CD4-positive, alpha-beta memory T cell (primary cell): ENCODE data around the gene MSH2. TPM values are rescaled to one million over a fixed set of nuclear protein-coding genes. Genes with fewer than 3 reads are reported as not detected.
"Not testable (repeated sequence)": the region's sequence is repeated elsewhere in the genome, so short reads cannot be mapped to it uniquely, and the experiment has no call there.

Experiments
- CTCF ChIA-PET: fragments of 350-600 bp; sonication (Branson Sonifier 250); formaldehyde crosslinking; loops from one replicate; lab custom pipeline; 2021; ENCODE audit warnings: inconsistent platforms; ENCODE audit not compliant: partially characterized antibody; lab: Charles Lee
- POLR2A ChIA-PET: fragments of 350-600 bp; sonication (Branson Sonifier 250); formaldehyde crosslinking; loops from one replicate; lab custom pipeline; 2021; ENCODE audit not compliant: partially characterized antibody; lab: Charles Lee
- DNase-seq, 5 donors: peaks; one replicate each; pipeline versions ENCODE4 v3.0.0 to v3.0.0-alpha.2; 2020 to 2022; ENCODE audit warnings: mixed read lengths in 1 of 5
- H3K27ac ChIP-seq: one replicate; pipeline ENCODE4 v1.7.0; 2013; ENCODE audit warnings: low read depth, low read length
- H3K27me3 ChIP-seq: 2 replicates; pipeline ENCODE4 v1.7.0; 2013; ENCODE audit warnings: mild to moderate bottlenecking, low read length, moderate library complexity; ENCODE audit not compliant: insufficient read depth
- H3K36me3 ChIP-seq: 2 replicates; pipeline ENCODE4 v1.7.0; 2013; ENCODE audit warnings: mild to moderate bottlenecking, low read length, moderate library complexity; ENCODE audit not compliant: insufficient read depth
- H3K4me1 ChIP-seq: 2 replicates; pipeline ENCODE4 v1.7.0; 2013; ENCODE audit warnings: mild to moderate bottlenecking, low read length, moderate library complexity; ENCODE audit not compliant: insufficient read depth
- H3K4me3 ChIP-seq, 2 donors: one replicate each; pipeline ENCODE4 v1.7.0; 2013; ENCODE audit warnings: low read length in 2 of 2, mild to moderate bottlenecking in 1 of 2
- H3K9me3 ChIP-seq, 2 donors: one replicate each; pipeline ENCODE4 v1.7.0; 2013; ENCODE audit warnings: low read length in 2 of 2, control low read depth in 1 of 2; ENCODE audit not compliant: control insufficient read depth in 1 of 2
- H3K27ac Mint-ChIP-seq, 7 donors: one replicate each; pipeline ENCODE4 v1.8.0; 2020 to 2021; ENCODE audit warnings: mixed read lengths in 7 of 7, mild to moderate bottlenecking in 6 of 7, inconsistent platforms in 3 of 7, moderate library complexity in 3 of 7
- H3K27me3 Mint-ChIP-seq, 2 donors: one replicate each; pipeline ENCODE4 v1.8.0; 2020 to 2021; ENCODE audit warnings: mixed read lengths in 2 of 2
- H3K36me3 Mint-ChIP-seq, 2 donors: one replicate each; pipeline ENCODE4 v1.8.0; 2020 to 2021; ENCODE audit warnings: mixed read lengths in 2 of 2, inconsistent platforms in 1 of 2, mild to moderate bottlenecking in 1 of 2
- H3K4me1 Mint-ChIP-seq, 4 donors: one replicate each; pipeline ENCODE4 v1.8.0; 2020 to 2021; ENCODE audit warnings: mixed read lengths in 4 of 4, mild to moderate bottlenecking in 1 of 4
- H3K4me3 Mint-ChIP-seq, 8 donors: one replicate each; pipeline ENCODE4 v1.8.0; 2020 to 2021; ENCODE audit warnings: mixed read lengths in 8 of 8, mild to moderate bottlenecking in 7 of 8, moderate library complexity in 6 of 8, inconsistent platforms in 3 of 8
- H3K9me3 Mint-ChIP-seq, 8 donors: one replicate each; pipeline ENCODE4 v1.8.0; 2020 to 2021; ENCODE audit warnings: mixed read lengths in 8 of 8, mild to moderate bottlenecking in 5 of 8, inconsistent platforms in 3 of 8, moderate library complexity in 1 of 8
- intact Hi-C: fragments of 100-400 bp; cut with micrococcal nuclease; formaldehyde crosslinking; loops from one replicate; pipeline ENCODE4 v1.15.1; 2023
- polyA plus RNA-seq, 2 donors: library from polyadenylated mRNA; unstranded; fragments of 300-500 nt; fragmentation: Illumina TruSeq; gene quantifications; one replicate each; pipeline ENCODE4 v1.2.3, GENCODE V29; 2021
- total RNA-seq, 2 experiments: library from RNA; stranded (reverse); gene quantifications; one replicate each; pipeline ENCODE4 v1.2.3, GENCODE V29; 2021

The MSH2 gene
- total and polyA plus RNA-seq, 4 experiments from 2014 or later: 26.1 to 30.5 (median 26.3) TPM

DNA sequence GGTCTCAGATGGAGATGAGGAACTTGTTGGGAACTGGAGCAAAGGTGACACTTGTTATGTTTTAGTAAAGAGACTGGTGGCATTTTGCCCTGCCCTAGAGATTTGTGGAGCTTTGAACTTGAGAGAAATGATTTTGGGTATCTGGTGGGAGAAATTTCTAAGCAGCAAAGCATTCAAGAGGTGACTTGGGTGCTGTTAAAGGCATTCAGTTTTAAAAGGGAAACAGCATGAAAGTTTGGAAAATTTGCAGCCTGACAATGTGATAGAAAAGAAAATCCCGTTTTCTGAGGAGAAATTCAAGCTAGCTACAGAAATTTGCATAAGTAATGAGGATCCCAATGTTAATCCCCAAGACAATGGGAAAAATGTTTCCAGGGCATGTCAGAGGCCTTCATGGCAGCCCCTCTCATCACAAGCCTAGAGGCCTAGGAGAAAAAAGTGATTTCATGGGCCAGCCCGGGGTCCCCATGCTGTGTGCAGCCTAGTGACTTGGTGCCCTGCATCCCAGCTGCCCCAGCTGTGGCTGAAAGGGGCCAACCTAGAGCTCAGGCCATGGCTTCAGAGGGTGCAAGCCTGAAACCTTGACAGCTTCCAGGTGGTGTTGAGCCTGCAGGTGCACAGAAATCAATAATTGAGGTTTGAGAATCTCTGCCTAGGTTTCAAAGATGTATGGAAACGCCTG, 3.8 kb downstream of the MSH2 start:
- H3K27me3 ChIP-seq, H3K27ac Mint-ChIP-seq, H3K27me3 Mint-ChIP-seq, POLR2A ChIA-PET, DNase-seq, H3K27ac ChIP-seq, H3K4me3 ChIP-seq, H3K36me3 ChIP-seq, H3K9me3 Mint-ChIP-seq, H3K9me3 ChIP-seq: not testable (repeated sequence)
- intact Hi-C loops: loop anchor here (10.0 kb wide), 1 partner anchor 498 kb away; the partner anchor contains the start of gene FBXO11
- CTCF ChIA-PET: interaction anchor here (1.0 kb wide), 1 partner anchor 19 kb away, joined by 3 read pairs; no protein-coding TSS in a partner anchor
- Mint-ChIP-seq H3K36me3 (peaks cover 21 to 27% of the 10 kb centered on the region in 2 donors), H3K4me3 (peak overlapping the region in 1 of 8 donors; percentile 12), H3K4me1 (peaks cover 31 to 50% (median 39%) of the 10 kb centered on the region in 4 donors)
- peaks cover 27% of the 10 kb centered on the region for H3K4me1 ChIP-seq

DNA sequence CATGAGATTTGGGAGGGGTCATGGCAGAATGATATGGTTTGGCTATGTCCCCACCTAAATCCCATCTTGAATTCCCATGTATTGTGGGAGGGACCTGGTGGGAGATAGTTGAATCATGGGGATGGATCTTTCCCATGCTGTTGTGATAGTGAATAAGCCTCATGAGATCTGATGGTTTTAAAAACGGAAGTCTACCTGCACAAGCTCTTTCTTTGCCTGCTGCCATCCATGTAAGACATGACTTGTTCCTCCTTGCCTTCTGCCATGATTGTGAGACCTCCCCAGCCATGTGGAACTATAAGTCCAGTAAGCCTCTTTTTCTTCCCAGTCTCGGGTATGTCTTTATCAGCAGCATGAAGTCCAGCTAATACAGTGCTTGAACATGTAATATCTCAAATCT, 5.0 kb downstream of the MSH2 start:
- not testable (repeated sequence) for H3K27me3 Mint-ChIP-seq, H3K9me3 Mint-ChIP-seq, H3K4me3 ChIP-seq, H3K36me3 ChIP-seq, H3K27ac ChIP-seq, H3K4me3 Mint-ChIP-seq, H3K27ac Mint-ChIP-seq, H3K9me3 ChIP-seq, DNase-seq, H3K27me3 ChIP-seq
- H3K4me1 ChIP-seq: peaks cover 20% of the 10 kb centered on the region
- peaks cover 24 to 42% (median 31%) of the 10 kb centered on the region in 4 donors for H3K4me1 Mint-ChIP-seq
- ChIA-PET CTCF (interaction anchor here (1.2 kb wide), 1 partner anchor 20 kb away, joined by 3 read pairs; no protein-coding TSS in a partner anchor), POLR2A (interaction anchor here (0.7 kb wide), 1 partner anchor 113 kb away, joined by 3 read pairs; no protein-coding TSS in a partner anchor)
- H3K36me3 Mint-ChIP-seq: peaks cover 28 to 34% of the 10 kb centered on the region in 2 donors
- intact Hi-C loops: loop anchor here (10.0 kb wide), 1 partner anchor 497 kb away; the partner anchor contains the start of gene FBXO11

DNA sequence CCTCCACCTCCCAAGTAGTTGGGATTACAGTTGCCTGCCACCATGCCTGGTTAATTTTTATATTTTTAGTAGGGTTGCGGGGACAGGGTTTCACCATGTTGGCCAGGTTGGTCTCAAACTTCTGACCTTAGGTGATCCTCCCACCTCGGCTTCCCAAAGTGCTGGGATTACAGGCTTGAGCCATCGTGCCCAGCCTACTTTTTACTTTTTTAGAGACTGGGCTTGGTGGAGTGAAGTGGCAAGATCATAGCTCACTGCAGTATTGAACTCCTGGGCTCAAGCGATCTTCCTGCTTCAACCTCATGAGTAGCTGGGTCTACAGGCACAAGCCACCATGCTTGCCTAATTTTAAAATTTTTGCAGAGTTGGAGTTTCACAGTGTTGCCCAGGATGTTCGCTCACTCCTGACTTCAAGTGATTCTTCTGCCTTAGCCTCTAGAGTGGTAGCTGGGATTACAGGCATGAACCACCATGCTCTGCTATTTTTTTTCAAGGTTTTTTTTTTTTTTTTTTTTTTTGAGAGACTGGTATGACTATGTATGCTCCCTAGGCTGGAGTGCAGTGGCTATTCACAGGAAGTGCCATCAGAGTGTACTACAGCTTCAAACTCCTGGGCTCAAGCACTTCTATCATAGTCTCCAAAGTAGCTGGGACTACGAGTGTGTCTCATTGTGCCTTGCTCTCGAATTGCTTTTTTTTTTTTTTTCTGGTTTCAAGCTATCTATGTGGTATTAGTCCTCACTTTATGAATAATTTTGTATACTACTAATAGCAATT, 11.9 kb downstream of the MSH2 start:
- Mint-ChIP-seq H3K4me1 (peaks cover 0 to 3% (median 0%) of the 10 kb centered on the region in 4 donors), H3K4me3 (no peak overlapping the region), H3K27me3 (no peaks in the 10 kb centered on the region), H3K27ac (no peak overlapping the region), H3K9me3 (no peaks in the 10 kb centered on the region), H3K36me3 (peaks cover 35 to 42% of the 10 kb centered on the region in 2 donors)
- CTCF ChIA-PET: interaction anchor here (0.6 to 2.1 kb wide), 2 partner anchors 27 to 890 kb away, joined by 5 to 10 read pairs; no protein-coding TSS in a partner anchor
- H3K9me3 ChIP-seq: no peaks in the 10 kb centered on the region
- no peak overlapping the region for H3K27ac ChIP-seq
- intact Hi-C loops: no loop called here
- no peaks in the 10 kb centered on the region for H3K4me1 ChIP-seq
- peaks cover 18% of the 10 kb centered on the region for H3K36me3 ChIP-seq
- H3K4me3 ChIP-seq: no peak overlapping the region
- H3K27me3 ChIP-seq: no peaks in the 10 kb centered on the region
- no peak for DNase-seq
- POLR2A ChIA-PET: interaction anchor here (0.7 kb wide), 1 partner anchor 411 kb away, joined by 3 read pairs; no protein-coding TSS in a partner anchor

DNA sequence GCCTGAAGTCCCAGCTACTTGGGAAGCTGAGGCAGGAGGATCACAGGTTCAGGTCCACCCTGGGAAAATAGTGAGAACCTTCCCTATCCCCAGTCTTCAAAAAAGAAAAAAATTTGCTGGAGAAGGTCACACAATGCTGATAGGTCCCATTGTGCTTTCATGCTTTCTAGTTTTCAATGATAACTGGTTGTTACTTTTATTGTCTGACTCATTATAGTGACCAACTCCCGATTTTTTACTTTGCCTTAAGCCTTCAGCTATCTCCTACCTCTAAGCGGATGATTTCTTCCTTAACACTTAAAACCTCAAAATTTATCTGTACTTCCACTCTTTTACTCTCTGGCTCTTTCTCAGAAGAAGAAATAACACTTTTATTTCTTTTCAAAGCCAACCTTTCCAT, 17.3 kb downstream of the MSH2 start:
- peaks cover 0 to 2% (median 0%) of the 10 kb centered on the region in 8 donors for H3K9me3 Mint-ChIP-seq
- H3K36me3 Mint-ChIP-seq: peaks cover 29 to 37% of the 10 kb centered on the region in 2 donors
- H3K4me3 Mint-ChIP-seq: no peak overlapping the region
- peak overlapping the region in 2 of 7 donors; percentile 47 to 70 for H3K27ac Mint-ChIP-seq
- H3K27ac ChIP-seq: no peak overlapping the region
- H3K4me1 Mint-ChIP-seq: no peaks in the 10 kb centered on the region
- intact Hi-C loops: no loop called here
- no peaks in the 10 kb centered on the region for H3K4me1 ChIP-seq
- no peak for DNase-seq
- POLR2A ChIA-PET: no interaction called here
- no peaks in the 10 kb centered on the region for H3K27me3 ChIP-seq
- peaks cover 17% of the 10 kb centered on the region for H3K36me3 ChIP-seq
- no peaks in the 10 kb centered on the region for H3K27me3 Mint-ChIP-seq
- CTCF ChIA-PET: no interaction called here
- H3K4me3 ChIP-seq: no peak overlapping the region
- H3K9me3 ChIP-seq: no peaks in the 10 kb centered on the region

DNA sequence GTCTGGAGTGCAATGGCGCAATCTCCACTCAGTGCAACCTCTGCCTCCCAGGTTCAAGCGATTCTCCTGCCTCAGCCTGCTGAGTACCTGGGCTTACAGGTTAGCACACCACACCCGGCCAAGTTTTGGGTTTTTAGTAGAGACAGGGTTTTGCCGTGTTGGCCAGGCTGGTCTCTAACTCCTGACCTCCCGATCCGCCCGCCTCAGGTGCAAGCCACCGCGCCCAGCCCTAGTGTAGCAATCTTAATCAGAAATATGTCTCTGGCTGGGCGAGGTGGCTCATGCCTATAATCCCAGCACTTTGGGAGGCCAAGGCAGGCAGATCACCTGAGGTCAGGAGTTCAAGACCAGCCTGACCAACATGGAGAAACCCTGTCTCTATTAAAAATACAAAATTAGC, 17.7 kb downstream of the MSH2 start:
- CTCF ChIA-PET, H3K27ac Mint-ChIP-seq: not testable (repeated sequence)
- H3K36me3 Mint-ChIP-seq: peaks cover 30 to 39% of the 10 kb centered on the region in 2 donors

DNA sequence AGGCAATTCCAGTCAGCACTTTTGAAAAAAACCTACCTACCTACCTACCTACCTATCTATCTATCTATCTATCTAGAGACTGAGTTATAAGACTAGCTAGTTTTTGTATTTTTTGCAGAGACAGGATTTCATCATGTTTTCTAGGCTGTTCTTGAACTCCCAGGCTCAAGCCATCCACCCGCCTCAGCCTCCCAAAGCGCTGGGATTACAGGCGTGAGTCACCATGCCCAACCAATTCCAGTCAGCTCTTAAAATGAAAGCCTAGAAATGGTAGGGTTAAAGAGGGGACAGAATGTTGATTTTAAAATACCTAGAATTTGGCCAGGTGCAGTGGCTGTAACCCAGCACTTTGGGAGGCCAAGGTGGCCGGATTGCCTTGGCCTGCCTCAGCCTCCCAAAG, 19.1 kb downstream of the MSH2 start:
- Histone ChIP-seq H3K9me3 (no peaks in the 10 kb centered on the region), H3K4me1 (no peaks in the 10 kb centered on the region), H3K36me3 (peaks cover 12% of the 10 kb centered on the region), H3K27ac (no peak overlapping the region), H3K27me3 (no peaks in the 10 kb centered on the region), H3K4me3 (no peak overlapping the region)
- POLR2A ChIA-PET: no interaction called here
- Mint-ChIP-seq H3K27ac (no peak overlapping the region), H3K27me3 (no peaks in the 10 kb centered on the region), H3K4me3 (no peak overlapping the region), H3K36me3 (peaks cover 23 to 32% of the 10 kb centered on the region in 2 donors), H3K4me1 (no peaks in the 10 kb centered on the region), H3K9me3 (peaks cover 0 to 2% (median 0%) of the 10 kb centered on the region in 8 donors)
- DNase-seq: no peak
- CTCF ChIA-PET: interaction anchor here (1.5 kb wide), 1 partner anchor 34 kb away, joined by 3 read pairs; no protein-coding TSS in a partner anchor
- intact Hi-C loops: no loop called here

More for the DNA sequence above, 17.7 kb downstream of the MSH2 start:
- H3K9me3 Mint-ChIP-seq, H3K4me3 Mint-ChIP-seq, H3K27me3 ChIP-seq, H3K4me1 Mint-ChIP-seq, H3K27ac ChIP-seq, POLR2A ChIA-PET, H3K9me3 ChIP-seq, intact Hi-C loops, DNase-seq, H3K4me3 ChIP-seq, H3K27me3 Mint-ChIP-seq, H3K4me1 ChIP-seq: not testable (repeated sequence)
- peaks cover 17% of the 10 kb centered on the region for H3K36me3 ChIP-seq

DNA sequence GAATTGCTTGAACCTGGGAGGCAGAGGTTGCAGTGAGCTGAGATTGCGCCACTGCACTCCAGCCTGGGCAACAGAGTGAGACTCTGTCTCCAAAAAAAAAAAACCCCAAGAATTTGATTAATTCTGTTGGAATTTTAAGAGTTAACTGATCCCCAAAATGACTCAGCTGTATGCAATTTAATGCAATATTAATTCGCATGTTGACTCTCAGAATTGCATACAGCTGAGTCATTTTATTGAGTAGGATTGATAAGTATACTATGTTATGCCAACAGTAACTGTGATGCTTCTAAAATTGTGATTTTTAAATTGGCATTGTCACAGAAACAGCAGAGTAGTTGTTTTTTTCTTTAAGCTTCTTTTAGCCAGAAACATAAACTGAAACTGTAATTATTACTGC, 19.6 kb downstream of the MSH2 start:
- H3K27ac ChIP-seq: no peak overlapping the region
- H3K4me3 Mint-ChIP-seq: no peak overlapping the region
- H3K27ac Mint-ChIP-seq: no peak overlapping the region
- peaks cover 22 to 31% of the 10 kb centered on the region in 2 donors for H3K36me3 Mint-ChIP-seq
- POLR2A ChIA-PET: no interaction called here
- intact Hi-C loops: no loop called here
- H3K27me3 Mint-ChIP-seq: no peaks in the 10 kb centered on the region
- H3K4me3 ChIP-seq: no peak overlapping the region
- peaks cover 0 to 2% (median 0%) of the 10 kb centered on the region in 8 donors for H3K9me3 Mint-ChIP-seq
- no peaks in the 10 kb centered on the region for H3K9me3 ChIP-seq
- H3K4me1 Mint-ChIP-seq: no peaks in the 10 kb centered on the region
- H3K36me3 ChIP-seq: peaks cover 6% of the 10 kb centered on the region
- no peaks in the 10 kb centered on the region for H3K4me1 ChIP-seq
- no peak for DNase-seq
- no peaks in the 10 kb centered on the region for H3K27me3 ChIP-seq
- CTCF ChIA-PET: interaction anchor here (1.5 kb wide), 1 partner anchor 34 kb away, joined by 3 read pairs; no protein-coding TSS in a partner anchor
